Measurements from ENCODE around the gene BMP7. TPM values are rescaled to one million over a fixed set of nuclear protein-coding genes. Genes with fewer than 3 reads are reported as not detected.

The BMP7 gene
- total RNA-seq, 4 donors from 2014 or later = 19.2 to 39.2 (median 28.2) TPM

GRCh38 chr20:57257701-57258453 lies 8.6 kb downstream of the BMP7 start:
- DNase-seq (ENCODE audit: low spot score in 2 of 2) = no peak
- Histone ChIP-seq H3K4me1 (peaks cover 50% of the 10 kb centered on the region), H3K4me3 (no peak overlapping the region), H3K27ac (no peak overlapping the region), H3K36me3 (no peaks in the 10 kb centered on the region), H3K27me3 (peaks cover 29% of the 10 kb centered on the region), H3K9me3 (no peaks in the 10 kb centered on the region)
- TF ChIP-seq POLR2A (IDR thresholded peaks at IDR 0.05) (no peak), CTCF (IDR thresholded peaks at IDR 0.05) (no peak), EP300 (IDR thresholded peaks at IDR 0.05) (no peak)
- WGBS = 30% methylated on average over 9 of the region's 9 CpGs

GRCh38 chr20:57256908-57257307 lies 9.5 kb downstream of the BMP7 start:
- H3K36me3 ChIP-seq = no peaks in the 10 kb centered on the region
- WGBS = 92% methylated on average over 6 of the region's 6 CpGs
- H3K9me3 ChIP-seq = no peaks in the 10 kb centered on the region
- no peak for DNase-seq (ENCODE audit: low spot score in 2 of 2)
- H3K4me3 ChIP-seq = no peak overlapping the region
- peaks cover 41% of the 10 kb centered on the region for H3K4me1 ChIP-seq
- TF ChIP-seq EP300 (IDR thresholded peaks at IDR 0.05) = no peak
- no peak for TF ChIP-seq CTCF (IDR thresholded peaks at IDR 0.05)
- peaks cover 22% of the 10 kb centered on the region for H3K27me3 ChIP-seq
- no peak overlapping the region for H3K27ac ChIP-seq

- TF ChIP-seq POLR2AphosphoS5 (IDR thresholded peaks at IDR 0.05) (no peak), CTCF (IDR thresholded peaks at IDR 0.05) (no peak), EP300 (IDR thresholded peaks at IDR 0.05) (no peak), POLR2A (IDR thresholded peaks at IDR 0.05) (no peak)
Measured at GRCh38 chr20:57256205-57256604, 10.2 kb downstream of the BMP7 start.

GRCh38 chr20:57255183-57255582 lies 11.3 kb downstream of the BMP7 start:
- no peaks in the 10 kb centered on the region for H3K36me3 ChIP-seq
- H3K27ac ChIP-seq = no peak overlapping the region
- no peak for TF ChIP-seq POLR2A (IDR thresholded peaks at IDR 0.05)
- no peak for TF ChIP-seq CTCF (IDR thresholded peaks at IDR 0.05)
- TF ChIP-seq POLR2AphosphoS5 (IDR thresholded peaks at IDR 0.05) = no peak
- no peak for TF ChIP-seq EP300 (IDR thresholded peaks at IDR 0.05)
- peaks cover 11% of the 10 kb centered on the region for H3K27me3 ChIP-seq
- peaks cover 24% of the 10 kb centered on the region for H3K4me1 ChIP-seq
- 89% methylated on average over 1 of the region's 1 CpG for WGBS
- H3K9me3 ChIP-seq = no peaks in the 10 kb centered on the region
- no peak overlapping the region for H3K4me3 ChIP-seq
- no peak for DNase-seq (ENCODE audit: low spot score in 2 of 2)

More at GRCh38 chr20:57256205-57256604, 10.2 kb downstream of the BMP7 start:
- DNase-seq (ENCODE audit: low spot score in 2 of 2) = no peak
- peaks cover 20% of the 10 kb centered on the region for H3K27me3 ChIP-seq
- H3K27ac ChIP-seq = no peak overlapping the region
- H3K4me3 ChIP-seq = no peak overlapping the region
- no peaks in the 10 kb centered on the region for H3K36me3 ChIP-seq
- peaks cover 34% of the 10 kb centered on the region for H3K4me1 ChIP-seq
- H3K9me3 ChIP-seq = no peaks in the 10 kb centered on the region
- 97% methylated on average over 3 of the region's 3 CpGs for WGBS

- Histone ChIP-seq H3K9me3 (no peaks in the 10 kb centered on the region), H3K27me3 (no peaks in the 10 kb centered on the region), H3K4me3 (no peak overlapping the region), H3K36me3 (no peaks in the 10 kb centered on the region), H3K27ac (no peak overlapping the region), H3K4me1 (peaks cover under 1% of the 10 kb centered on the region)
- DNase-seq (ENCODE audit: low spot score in 2 of 2) = no peak
- TF ChIP-seq POLR2AphosphoS5 (IDR thresholded peaks at IDR 0.05) = no peak
- no peak for TF ChIP-seq POLR2A (IDR thresholded peaks at IDR 0.05)
- TF ChIP-seq CTCF (IDR thresholded peaks at IDR 0.05) = no peak
- no peak for TF ChIP-seq EP300 (IDR thresholded peaks at IDR 0.05)
- 69% methylated on average over 8 of the region's 8 CpGs for WGBS
Measured at GRCh38 chr20:57252559-57253162, 13.8 kb downstream of the BMP7 start.
